CD14-positive monocyte (primary cell): ENCODE data around the gene NCR1. TPM values are rescaled to one million over a fixed set of nuclear protein-coding genes. Genes with fewer than 3 reads are reported as not detected.
"Not testable (repeated sequence)": the region's sequence is repeated elsewhere in the genome, so short reads cannot be mapped to it uniquely, and the experiment has no call there.

Experiments used
- DNase-seq, 3 donors: peaks; one replicate each; pipeline ENCODE4 v3.0.0-alpha.2; 2011 to 2022
- H2AFZ ChIP-seq: 2 replicates; pipeline ENCODE4 v1.6.0; 2012; ENCODE audit warnings: mild to moderate bottlenecking, low read depth, low read length, inconsistent platforms; ENCODE audit not compliant: insufficient read depth, poor library complexity, severe bottlenecking
- H3K27ac ChIP-seq, 2 donors: 1 replicate in 1 of 2; 2 replicates in 1 of 2; pipeline ENCODE4 v1.5.1; 2012 to 2013; ENCODE audit warnings: low read length in 2 of 2, control low read depth in 1 of 2, inconsistent platforms in 1 of 2, low read depth in 1 of 2, mild to moderate bottlenecking in 1 of 2
- H3K27me3 ChIP-seq, 2 donors: one replicate each; pipeline versions ENCODE4 v1.6.0 to v1.6.1; 2011 to 2013; ENCODE audit warnings: low read length in 2 of 2; ENCODE audit not compliant: control insufficient read depth in 2 of 2, insufficient read depth in 2 of 2
- H3K36me3 ChIP-seq, 2 donors: replicated peaks in 1 of 2; 1 replicate in 1 of 2; 2 replicates in 1 of 2; pipeline versions ENCODE4 v1.5.1 to v1.6.1; 2012 to 2013; ENCODE audit warnings: low read length in 2 of 2, control low read depth in 1 of 2, inconsistent platforms in 1 of 2, mild to moderate bottlenecking in 1 of 2; ENCODE audit not compliant: insufficient read depth in 2 of 2, control insufficient read depth in 1 of 2
- H3K4me1 ChIP-seq, 2 donors: 1 replicate in 1 of 2; 2 replicates in 1 of 2; pipeline versions ENCODE4 v1.5.1 to v1.6.1; 2012 to 2013; ENCODE audit warnings: low read length in 2 of 2, control low read depth in 1 of 2, inconsistent platforms in 1 of 2, mild to moderate bottlenecking in 1 of 2, moderate library complexity in 1 of 2; ENCODE audit not compliant: insufficient read depth in 2 of 2, control insufficient read depth in 1 of 2
- H3K4me2 ChIP-seq: replicated peaks from 2 replicates; pipeline ENCODE3; 2012; ENCODE audit warnings: low read length, moderate library complexity, mild to moderate bottlenecking; ENCODE audit not compliant: poor library complexity, severe bottlenecking; ENCODE audit errors: extremely low read depth
- H3K4me3 ChIP-seq, 3 experiments: fragments of 200-600 bp in 1 of 3; sonication (generic) in 1 of 3; replicated peaks in 1 of 3; 1 replicate in 2 of 3; 2 replicates in 1 of 3; pipeline ENCODE4 v1.5.1; 2011 to 2013; ENCODE audit warnings: low read length in 3 of 3, mild to moderate bottlenecking in 3 of 3, control low read depth in 2 of 3, low read depth in 2 of 3, inconsistent platforms in 1 of 3, moderate library complexity in 1 of 3
- H3K79me2 ChIP-seq: 2 replicates; pipeline ENCODE4 v1.6.0; 2012; ENCODE audit warnings: mild to moderate bottlenecking, control low read depth, inconsistent platforms, low read length, moderate library complexity; ENCODE audit not compliant: insufficient read depth
- H3K9ac ChIP-seq: 2 replicates; pipeline ENCODE4 v1.6.0; 2017; ENCODE audit warnings: low read length, mild to moderate bottlenecking; ENCODE audit not compliant: insufficient read depth, poor library complexity, severe bottlenecking
- H3K9me3 ChIP-seq, 2 donors: replicated peaks in 1 of 2; 1 replicate in 1 of 2; 2 replicates in 1 of 2; pipeline versions ENCODE4 v1.5.1 to v1.6.1; 2012 to 2013; ENCODE audit warnings: low read length in 2 of 2, control low read depth in 1 of 2; ENCODE audit not compliant: control insufficient read depth in 1 of 2, insufficient read depth in 1 of 2
- H4K20me1 ChIP-seq: 2 replicates; pipeline ENCODE4 v1.6.0; 2012; ENCODE audit warnings: mild to moderate bottlenecking, low read length, control low read depth, moderate library complexity; ENCODE audit not compliant: insufficient read depth
- H3K27ac Mint-ChIP-seq, 7 donors: one replicate each; pipeline ENCODE4 v1.8.0; 2020; ENCODE audit warnings: mild to moderate bottlenecking in 7 of 7, mixed read lengths in 7 of 7, moderate library complexity in 6 of 7, inconsistent platforms in 2 of 7
- H3K27me3 Mint-ChIP-seq, 3 donors: one replicate each; pipeline ENCODE4 v1.8.0; 2021 to 2022; ENCODE audit warnings: low read depth in 3 of 3, mild to moderate bottlenecking in 3 of 3, mixed read lengths in 3 of 3, moderate library complexity in 3 of 3, inconsistent platforms in 1 of 3
- H3K36me3 Mint-ChIP-seq, 2 donors: one replicate each; pipeline ENCODE4 v1.8.0; 2020; ENCODE audit warnings: mixed read lengths in 2 of 2, inconsistent platforms in 1 of 2, mild to moderate bottlenecking in 1 of 2
- H3K4me1 Mint-ChIP-seq: one replicate; pipeline ENCODE4 v1.8.0; 2020; ENCODE audit warnings: mild to moderate bottlenecking, mixed read lengths
- H3K4me3 Mint-ChIP-seq, 2 donors: one replicate each; pipeline ENCODE4 v1.8.0; 2020; ENCODE audit warnings: mild to moderate bottlenecking in 2 of 2, mixed read lengths in 2 of 2, moderate library complexity in 1 of 2
- H3K9me3 Mint-ChIP-seq, 7 donors: one replicate each; pipeline ENCODE4 v1.8.0; 2020 to 2022; ENCODE audit warnings: mixed read lengths in 7 of 7, mild to moderate bottlenecking in 6 of 7, moderate library complexity in 6 of 7, inconsistent platforms in 2 of 7
- WGBS: methylation state at CpG from one replicate; pipeline ENCODE4 v1.1.5; 2013; ENCODE audit warnings: missing lambda C conversion rate; ENCODE audit not compliant: insufficient coverage; 5-methylcytosine and 5-hydroxymethylcytosine counted together
- intact Hi-C, 2 donors: fragments of 100-400 bp; cut with micrococcal nuclease; formaldehyde crosslinking; loops; one replicate each; pipeline versions ENCODE4 v1.15.0 to v1.15.1; 2023
- polyA plus RNA-seq, 3 donors: library from polyadenylated mRNA; depleted of rRNA in 1 of 3; unstranded in 2 of 3; stranded (reverse) in 1 of 3; fragments of 300-500 nt in 2 of 3; fragments of >200 nt in 1 of 3; fragmentation: Illumina TruSeq in 2 of 3; gene quantifications; 1 replicate in 2 of 3; 2 replicates in 1 of 3; pipeline ENCODE4 v1.2.3, GENCODE V29; 2012 to 2021
- TF ChIP-seq, protein P1 (sequence below): fragments of 200-600 bp; IDR thresholded peaks from one replicate; pipeline ENCODE4 v1.8.0; 2022; ENCODE audit warnings: antibody characterized with exemption, mild to moderate bottlenecking

NCR1 gene
- polyA plus RNA-seq, 3 donors = 0.20 to 0.43 TPM; not detected in 1

GRCh38 chr19:54893406-54893805 is 12.5 kb upstream of the NCR1 start:
- H3K4me3 ChIP-seq = no peak overlapping the region
- H3K4me1 ChIP-seq = peaks cover 0 to 9% of the 10 kb centered on the region in 2 donors
- TF ChIP-seq, protein P1, sequence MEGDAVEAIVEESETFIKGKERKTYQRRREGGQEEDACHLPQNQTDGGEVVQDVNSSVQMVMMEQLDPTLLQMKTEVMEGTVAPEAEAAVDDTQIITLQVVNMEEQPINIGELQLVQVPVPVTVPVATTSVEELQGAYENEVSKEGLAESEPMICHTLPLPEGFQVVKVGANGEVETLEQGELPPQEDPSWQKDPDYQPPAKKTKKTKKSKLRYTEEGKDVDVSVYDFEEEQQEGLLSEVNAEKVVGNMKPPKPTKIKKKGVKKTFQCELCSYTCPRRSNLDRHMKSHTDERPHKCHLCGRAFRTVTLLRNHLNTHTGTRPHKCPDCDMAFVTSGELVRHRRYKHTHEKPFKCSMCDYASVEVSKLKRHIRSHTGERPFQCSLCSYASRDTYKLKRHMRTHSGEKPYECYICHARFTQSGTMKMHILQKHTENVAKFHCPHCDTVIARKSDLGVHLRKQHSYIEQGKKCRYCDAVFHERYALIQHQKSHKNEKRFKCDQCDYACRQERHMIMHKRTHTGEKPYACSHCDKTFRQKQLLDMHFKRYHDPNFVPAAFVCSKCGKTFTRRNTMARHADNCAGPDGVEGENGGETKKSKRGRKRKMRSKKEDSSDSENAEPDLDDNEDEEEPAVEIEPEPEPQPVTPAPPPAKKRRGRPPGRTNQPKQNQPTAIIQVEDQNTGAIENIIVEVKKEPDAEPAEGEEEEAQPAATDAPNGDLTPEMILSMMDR = no peak
- no peak for DNase-seq
- peaks cover 0 to 3% (median 0%) of the 10 kb centered on the region in 7 donors for H3K9me3 Mint-ChIP-seq
- no peak overlapping the region for H2AFZ ChIP-seq
- no peak overlapping the region for H3K9ac ChIP-seq
- H3K36me3 ChIP-seq = peaks cover 29 to 39% of the 10 kb centered on the region in 2 donors
- intact Hi-C loops = no loop called here
- H3K27me3 ChIP-seq = no peaks in the 10 kb centered on the region
- 95% methylated on average over 7 of the region's 7 CpGs for WGBS
- H3K9me3 ChIP-seq = no peaks in the 10 kb centered on the region
- no peak overlapping the region for H3K4me3 Mint-ChIP-seq
- H3K27ac Mint-ChIP-seq = peak overlapping the region in 3 of 7 donors; percentile 14 to 50 (median 45)
- H4K20me1 ChIP-seq = peaks cover 49% of the 10 kb centered on the region
- no peak overlapping the region for H3K4me2 ChIP-seq
- peaks cover 42 to 44% of the 10 kb centered on the region in 2 donors for H3K36me3 Mint-ChIP-seq
- H3K27me3 Mint-ChIP-seq = peaks cover 0 to 11% (median 7%) of the 10 kb centered on the region in 3 donors
- peaks cover 29% of the 10 kb centered on the region for H3K4me1 Mint-ChIP-seq
- H3K27ac ChIP-seq = no peak overlapping the region
- H3K79me2 ChIP-seq = no peaks in the 10 kb centered on the region

DNA sequence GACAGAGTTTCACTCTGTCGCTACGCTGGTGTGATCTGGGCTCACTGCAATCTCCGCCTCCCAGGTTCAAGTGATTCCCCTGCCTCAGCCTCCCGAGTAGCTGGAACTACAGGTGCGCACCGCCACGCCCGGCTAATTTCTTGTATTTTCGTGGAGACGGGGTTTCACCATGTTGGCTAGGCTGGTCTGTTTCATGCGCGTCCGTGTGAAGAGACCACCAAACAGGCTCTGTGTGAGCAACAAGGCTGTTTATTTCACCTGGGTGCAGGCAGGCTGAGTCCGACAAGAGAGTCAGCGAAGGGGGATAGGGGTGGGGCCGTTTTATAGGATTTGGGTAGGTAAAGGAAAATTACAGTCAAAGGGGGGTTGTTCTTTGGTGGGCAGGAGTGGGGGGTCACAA is 11.8 kb upstream of the NCR1 start:
- Histone ChIP-seq H3K36me3 (peaks cover 24 to 32% of the 10 kb centered on the region in 2 donors), H4K20me1 (peaks cover 42% of the 10 kb centered on the region)
- DNase-seq, intact Hi-C loops, H3K9me3 ChIP-seq, H3K9me3 Mint-ChIP-seq, H3K4me2 ChIP-seq, H3K4me1 ChIP-seq, H3K4me3 ChIP-seq, H3K27me3 ChIP-seq, H3K9ac ChIP-seq, H3K4me3 Mint-ChIP-seq, H2AFZ ChIP-seq, H3K27ac ChIP-seq, H3K79me2 ChIP-seq: not testable (repeated sequence)
- Mint-ChIP-seq H3K36me3 (peaks cover 37 to 41% of the 10 kb centered on the region in 2 donors), H3K27ac (peak overlapping the region in 1 of 7 donors; percentile 20), H3K4me1 (peaks cover 35% of the 10 kb centered on the region), H3K27me3 (peaks cover 1 to 16% (median 9%) of the 10 kb centered on the region in 3 donors)
- WGBS = 95% methylated on average over 12 of the region's 16 CpGs
